SU-DHL-6 (cell line): ENCODE results near the gene FAM210A.

Experiments
- H2AFZ ChIP-seq: fragments of 200-600 bp; sonication (generic); 2 replicates; pipeline ENCODE4 v1.6.1; 2014; ENCODE audit warnings: low read depth, mild to moderate bottlenecking, moderate library complexity, mixed read lengths, antibody characterized with exemption, low read length; ENCODE audit not compliant: severe bottlenecking
- H3F3A ChIP-seq: fragments of 200-600 bp; shearing (Covaris generic); 2 replicates; pipeline ENCODE4 v1.6.0; 2016; ENCODE audit warnings: antibody characterized with exemption, mild to moderate bottlenecking; ENCODE audit not compliant: insufficient read depth
- H3K27ac ChIP-seq: fragments of 200-600 bp; sonication (generic); 2 replicates; pipeline ENCODE4 v1.5.1; 2016; ENCODE audit warnings: low read depth, mild to moderate bottlenecking, low read length, moderate library complexity, mixed read lengths
- H3K27me3 ChIP-seq: fragments of 200-600 bp; sonication (generic), shearing (Covaris generic); 2 replicates; pipeline ENCODE4 v1.6.0; 2014; ENCODE audit warnings: mild to moderate bottlenecking, low read length
- H3K36me3 ChIP-seq: fragments of 200-600 bp; sonication (generic); 2 replicates; pipeline ENCODE4 v1.6.1; 2014; ENCODE audit warnings: mild to moderate bottlenecking, low read length, mixed read lengths
- H3K4me2 ChIP-seq: fragments of 300-600, 200-600 bp; shearing (Covaris generic), sonication (generic); 2 replicates; pipeline ENCODE4 v1.6.0; 2014; ENCODE audit warnings: low read length, low read depth, mild to moderate bottlenecking; ENCODE audit not compliant: poor library complexity, severe bottlenecking
- H3K4me3 ChIP-seq: fragments of 200-600 bp; sonication (generic); 2 replicates; pipeline ENCODE4 v1.5.1; 2014; ENCODE audit warnings: antibody characterized with exemption, low read length, mild to moderate bottlenecking, mixed read lengths; ENCODE audit not compliant: insufficient read depth, poor library complexity, severe bottlenecking
- H3K79me2 ChIP-seq: fragments of 200-600 bp; sonication (generic); 2 replicates; pipeline ENCODE4 v1.6.1; 2014; ENCODE audit warnings: mild to moderate bottlenecking, low read length, moderate library complexity; ENCODE audit not compliant: insufficient read depth
- H3K9ac ChIP-seq: fragments of 200-600 bp; sonication (generic); 2 replicates; pipeline ENCODE4 v1.7.0; 2014; ENCODE audit warnings: mild to moderate bottlenecking, low read length
- H3K9me2 ChIP-seq: fragments of 200-600 bp; sonication (generic); replicated peaks from 2 replicates; pipeline ENCODE4 v1.6.1; 2014; ENCODE audit warnings: low read length; ENCODE audit not compliant: insufficient read depth
- H3K9me3 ChIP-seq: fragments of 200-600 bp; sonication (generic); 2 replicates; pipeline ENCODE4 v1.6.1; 2014; ENCODE audit warnings: low read length, mixed read lengths; ENCODE audit not compliant: insufficient read depth
- H4K20me1 ChIP-seq: fragments of 200-600 bp; sonication (generic); 2 replicates; pipeline ENCODE4 v1.6.1; 2014; ENCODE audit warnings: low read depth, mild to moderate bottlenecking, antibody characterized with exemption, low read length, moderate library complexity, mixed read lengths
- EZH2phosphoT487 ChIP-seq: fragments of 200-600 bp; sonication (generic), shearing (Covaris generic); conservative IDR thresholded peaks from 2 replicates; pipeline ENCODE4 v1.6.1; 2018; ENCODE audit warnings: mild to moderate bottlenecking, antibody characterized with exemption, low read length, moderate library complexity, mixed read lengths
- TF ChIP-seq, protein P1 (sequence below): fragments of 200-600 bp; sonication (generic); IDR thresholded peaks from one replicate; pipeline ENCODE4 v1.5.1; 2017; ENCODE audit warnings: antibody characterized with exemption, mild to moderate bottlenecking, low read length, moderate library complexity; ENCODE audit not compliant: insufficient read depth, poor library complexity, severe bottlenecking

The FAM210A gene

DNA sequence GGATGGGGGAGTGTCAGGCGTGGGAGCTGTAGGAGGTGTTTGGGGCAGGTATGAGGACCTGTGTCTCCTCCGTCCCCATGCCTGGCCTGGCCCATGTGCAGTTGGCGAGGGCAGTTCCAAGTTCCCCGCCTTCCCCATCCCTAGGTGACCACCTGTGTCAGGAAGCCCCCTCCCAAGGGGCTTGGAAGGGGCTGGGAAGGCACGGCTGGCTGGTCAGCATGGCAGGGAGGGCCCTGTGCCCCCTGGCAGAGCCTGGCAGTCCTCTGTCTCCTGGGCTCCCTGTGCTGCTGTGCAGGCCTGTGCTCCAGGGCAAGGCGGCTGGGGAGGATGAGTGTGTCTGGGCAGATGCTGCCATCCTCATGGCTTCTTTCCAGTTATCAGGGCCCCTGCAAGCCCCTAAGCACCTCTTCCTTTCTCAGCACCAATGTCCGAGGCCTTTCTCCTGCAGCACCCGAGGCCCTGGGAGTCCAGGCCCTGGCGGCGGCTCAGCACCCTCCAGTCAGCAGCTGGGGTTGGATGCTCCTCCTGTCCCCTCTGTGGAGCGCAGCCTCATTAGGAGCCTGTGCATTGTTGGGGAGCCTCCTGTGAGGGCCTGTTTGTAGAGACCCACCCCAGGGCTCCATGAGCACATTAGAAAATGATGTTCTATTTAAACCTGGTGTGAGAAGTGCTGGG is 101.7 kb downstream of the FAM210A start:
- Histone ChIP-seq H3K9ac (no peak overlapping the region), H3K4me3 (no peak overlapping the region), H3K36me3 (no peaks in the 10 kb centered on the region), H3K9me3 (no peaks in the 10 kb centered on the region), H3K79me2 (no peaks in the 10 kb centered on the region), H3K27ac (no peak overlapping the region), H3K9me2 (no peaks in the 10 kb centered on the region), H3K4me2 (no peak overlapping the region), H2AFZ (no peak overlapping the region), H3F3A (peaks cover 4% of the 10 kb centered on the region; the same call in 1 of the 2 replicates), H4K20me1 (no peaks in the 10 kb centered on the region), H3K27me3 (no peaks in the 10 kb centered on the region)
- TF ChIP-seq EZH2phosphoT487, result no peak
- TF ChIP-seq, protein P1, sequence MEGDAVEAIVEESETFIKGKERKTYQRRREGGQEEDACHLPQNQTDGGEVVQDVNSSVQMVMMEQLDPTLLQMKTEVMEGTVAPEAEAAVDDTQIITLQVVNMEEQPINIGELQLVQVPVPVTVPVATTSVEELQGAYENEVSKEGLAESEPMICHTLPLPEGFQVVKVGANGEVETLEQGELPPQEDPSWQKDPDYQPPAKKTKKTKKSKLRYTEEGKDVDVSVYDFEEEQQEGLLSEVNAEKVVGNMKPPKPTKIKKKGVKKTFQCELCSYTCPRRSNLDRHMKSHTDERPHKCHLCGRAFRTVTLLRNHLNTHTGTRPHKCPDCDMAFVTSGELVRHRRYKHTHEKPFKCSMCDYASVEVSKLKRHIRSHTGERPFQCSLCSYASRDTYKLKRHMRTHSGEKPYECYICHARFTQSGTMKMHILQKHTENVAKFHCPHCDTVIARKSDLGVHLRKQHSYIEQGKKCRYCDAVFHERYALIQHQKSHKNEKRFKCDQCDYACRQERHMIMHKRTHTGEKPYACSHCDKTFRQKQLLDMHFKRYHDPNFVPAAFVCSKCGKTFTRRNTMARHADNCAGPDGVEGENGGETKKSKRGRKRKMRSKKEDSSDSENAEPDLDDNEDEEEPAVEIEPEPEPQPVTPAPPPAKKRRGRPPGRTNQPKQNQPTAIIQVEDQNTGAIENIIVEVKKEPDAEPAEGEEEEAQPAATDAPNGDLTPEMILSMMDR, result no peak

DNA sequence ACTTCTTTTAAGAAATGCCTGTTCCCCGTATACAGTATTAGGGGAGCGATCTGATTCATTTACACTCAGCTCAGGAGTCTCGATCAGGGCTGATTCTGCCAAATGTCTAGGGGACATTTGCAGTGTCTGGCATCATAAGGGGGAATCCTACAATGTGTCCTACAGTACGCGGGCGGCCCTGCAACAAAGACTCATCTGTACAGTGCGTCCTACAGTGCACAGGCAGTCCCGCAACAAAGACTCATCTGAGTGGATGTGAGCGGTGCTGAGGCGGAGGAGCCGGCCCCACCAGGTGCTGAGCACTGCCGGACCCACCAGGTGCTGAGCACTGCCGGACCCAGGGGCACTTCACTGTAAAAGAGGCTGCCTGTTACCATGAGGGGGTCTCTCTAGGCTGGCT is 102.5 kb downstream of the FAM210A start:
- H3K79me2 ChIP-seq, result no peaks in the 10 kb centered on the region
- no peak overlapping the region for H3K4me2 ChIP-seq
- TF ChIP-seq EZH2phosphoT487, result no peak
- H2AFZ ChIP-seq, result no peak overlapping the region
- no peak overlapping the region for H3K27ac ChIP-seq
- no peak overlapping the region for H3K4me3 ChIP-seq
- H3K9me3 ChIP-seq, result no peaks in the 10 kb centered on the region
- H3K9ac ChIP-seq, result no peak overlapping the region
- no peaks in the 10 kb centered on the region for H4K20me1 ChIP-seq
- H3F3A ChIP-seq, result no peaks in the 10 kb centered on the region; the same call in 1 of the 2 replicates
- no peaks in the 10 kb centered on the region for H3K36me3 ChIP-seq
- no peaks in the 10 kb centered on the region for H3K27me3 ChIP-seq
- H3K9me2 ChIP-seq, result no peaks in the 10 kb centered on the region

DNA sequence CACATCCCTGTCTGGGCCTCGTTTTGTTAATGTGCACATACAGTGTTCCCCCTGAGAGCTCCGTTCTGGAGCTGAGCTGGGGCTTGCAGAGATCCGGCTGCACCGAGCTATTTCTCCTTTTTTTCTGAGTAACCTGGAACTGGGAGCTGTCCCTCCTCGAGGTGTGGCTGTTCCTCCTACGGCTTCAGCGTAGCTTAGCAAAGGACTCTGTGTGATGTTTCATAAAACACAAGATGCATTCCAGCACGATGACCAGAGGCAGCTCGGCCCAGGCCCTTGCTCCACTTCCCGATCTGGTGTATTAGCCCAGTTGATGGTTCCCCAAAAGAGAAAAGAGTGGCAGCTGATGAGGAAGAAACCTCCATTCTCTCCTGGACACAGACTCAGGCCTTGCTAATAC is 103.0 kb downstream of the FAM210A start:
- Histone ChIP-seq H3K4me3 (no peak overlapping the region), H3K36me3 (no peaks in the 10 kb centered on the region), H3K9ac (no peak overlapping the region), H3K9me2 (no peaks in the 10 kb centered on the region), H2AFZ (no peak overlapping the region), H4K20me1 (no peaks in the 10 kb centered on the region), H3K27ac (no peak overlapping the region), H3K27me3 (no peaks in the 10 kb centered on the region), H3K79me2 (no peaks in the 10 kb centered on the region), H3K4me2 (no peak overlapping the region), H3K9me3 (no peaks in the 10 kb centered on the region), H3F3A (no peaks in the 10 kb centered on the region)
- TF ChIP-seq, protein P1, result no peak
- no peak for TF ChIP-seq EZH2phosphoT487

DNA sequence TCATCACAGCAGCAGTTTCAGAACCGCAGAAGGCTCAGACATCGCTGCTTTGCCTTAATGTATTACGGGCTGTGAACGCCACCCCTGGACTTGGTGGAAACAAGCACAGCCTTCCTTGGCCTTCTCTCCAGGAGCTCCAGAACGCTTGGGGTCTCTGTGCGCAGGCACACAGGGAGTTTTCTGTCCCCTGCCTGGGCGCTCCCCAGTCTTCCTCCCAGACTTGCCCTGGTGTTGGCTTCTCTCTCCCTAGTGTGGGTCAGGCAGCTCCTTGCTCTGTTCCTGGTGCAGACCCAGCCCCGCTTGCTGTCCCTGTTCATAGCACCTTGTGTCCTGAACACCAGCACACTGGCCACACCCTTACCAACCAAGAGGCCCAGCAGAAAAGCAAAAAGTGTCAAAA is 103.6 kb downstream of the FAM210A start:
- H3K27me3 ChIP-seq, result no peaks in the 10 kb centered on the region
- no peak overlapping the region for H3K9ac ChIP-seq
- H3K4me2 ChIP-seq, result no peak overlapping the region
- TF ChIP-seq, protein P1, result no peak
- TF ChIP-seq EZH2phosphoT487, result no peak
- no peaks in the 10 kb centered on the region for H3K9me2 ChIP-seq
- H3K4me3 ChIP-seq, result no peak overlapping the region
- no peaks in the 10 kb centered on the region for H3K36me3 ChIP-seq
- H3K79me2 ChIP-seq, result no peaks in the 10 kb centered on the region
- H2AFZ ChIP-seq, result no peak overlapping the region
- H3K27ac ChIP-seq, result no peak overlapping the region
- H4K20me1 ChIP-seq, result no peaks in the 10 kb centered on the region
- H3F3A ChIP-seq, result no peaks in the 10 kb centered on the region
- no peaks in the 10 kb centered on the region for H3K9me3 ChIP-seq
